Endothelial cell of umbilical vein (primary cell): ENCODE measurements around the gene SUCLG2. TPM values are rescaled to one million over a fixed set of nuclear protein-coding genes. Genes with fewer than 3 reads are reported as not detected.

ENCODE experiments used
- BruUV-seq: library from RNA; stranded (reverse); fragments of 400-500 nt; replicated peaks from 2 replicates; lab custom pipeline; 2021; lab: Mats Ljungman, UMichigan
- CTCF ChIA-PET: fragments of 300-600, 350-600 bp; sonication (Branson Sonifier 250); formaldehyde crosslinking; loops from one replicate; lab custom pipeline; 2021; ENCODE audit warnings: antibody characterized with exemption, inconsistent platforms; lab: Charles Lee
- POLR2A ChIA-PET: fragments of 300-600, 350-600 bp; sonication (Branson Sonifier 250); formaldehyde crosslinking; loops from one replicate; lab custom pipeline; 2021; ENCODE audit warnings: antibody characterized with exemption, inconsistent platforms; lab: Charles Lee
- DNase-seq: peaks from one replicate; pipeline ENCODE4 v3.0.0-alpha.2; 2011; ENCODE audit warnings: low read depth, low spot score
- FAIRE-seq: peaks from 2 replicates; lab custom pipeline; 2011; peaks lifted over from hg19 to GRCh38; lab: Jason Lieb, UNC
- H2AFZ ChIP-seq: 2 replicates; pipeline ENCODE4 v1.6.0; 2012; ENCODE audit warnings: low read depth, low read length, control low read depth, inconsistent platforms
- H3K27ac ChIP-seq: 2 replicates; pipeline ENCODE4 v1.5.1; 2011; ENCODE audit warnings: low read depth, mild to moderate bottlenecking, control low read depth, low read length, moderate library complexity; ENCODE audit not compliant: insufficient read depth
- H3K27me3 ChIP-seq, 2 experiments: 2 replicates each; pipeline versions ENCODE4 v1.6.0 to v1.6.1; 2011; ENCODE audit warnings: low read length in 2 of 2, mixed read lengths in 1 of 2; ENCODE audit not compliant: control insufficient read depth in 2 of 2, insufficient read depth in 2 of 2
- H3K36me3 ChIP-seq, 2 experiments: 2 replicates in 1 of 2; 3 replicates in 1 of 2; pipeline ENCODE4 v1.5.1; 2011; ENCODE audit warnings: low read length in 2 of 2, mild to moderate bottlenecking in 1 of 2, moderate library complexity in 1 of 2; ENCODE audit not compliant: control insufficient read depth in 2 of 2, insufficient read depth in 2 of 2; ENCODE audit errors: extremely low read depth in 1 of 2
- H3K4me1 ChIP-seq: 3 replicates; pipeline ENCODE4 v1.5.1; 2011; ENCODE audit warnings: mild to moderate bottlenecking, low read length; ENCODE audit not compliant: control insufficient read depth, insufficient read depth; ENCODE audit errors: extremely low read depth
- H3K4me2 ChIP-seq: 2 replicates; pipeline ENCODE4 v1.6.1; 2011; ENCODE audit warnings: low read length, control low read depth, mixed read lengths; ENCODE audit not compliant: insufficient read depth
- H3K4me3 ChIP-seq, 3 experiments: fragments of 200-600 bp in 1 of 3; sonication (generic), shearing (Covaris generic) in 1 of 3; replicated peaks in 1 of 3; 2 replicates each; pipeline ENCODE4 v1.5.1; 2011 to 2016; ENCODE audit warnings: control low read depth in 3 of 3, low read length in 3 of 3, mild to moderate bottlenecking in 2 of 3, inconsistent platforms in 1 of 3, low read depth in 1 of 3, moderate library complexity in 1 of 3; ENCODE audit not compliant: insufficient read depth in 1 of 3
- H3K79me2 ChIP-seq: 2 replicates; pipeline ENCODE4 v1.6.0; 2012; ENCODE audit warnings: low read length, inconsistent platforms; ENCODE audit not compliant: control insufficient read depth, insufficient read depth
- H3K9ac ChIP-seq: replicated peaks from 2 replicates; pipeline ENCODE3; 2011; ENCODE audit warnings: low read length, control low read depth; ENCODE audit not compliant: insufficient read depth; ENCODE audit errors: extremely low read depth
- H3K9me1 ChIP-seq: replicated peaks from 3 replicates; pipeline ENCODE4 v1.6.0; 2011; ENCODE audit warnings: mild to moderate bottlenecking, low read length; ENCODE audit not compliant: control insufficient read depth, insufficient read depth; ENCODE audit errors: extremely low read depth
- H3K9me3 ChIP-seq: replicated peaks from 2 replicates; pipeline ENCODE4 v1.5.1; 2012; ENCODE audit warnings: low read length, inconsistent platforms; ENCODE audit not compliant: control insufficient read depth, insufficient read depth
- H4K20me1 ChIP-seq: replicated peaks from 2 replicates; pipeline ENCODE3; 2011; ENCODE audit warnings: mild to moderate bottlenecking, low read length; ENCODE audit not compliant: control insufficient read depth, insufficient read depth; ENCODE audit errors: extremely low read depth
- EZH2 ChIP-seq: IDR thresholded peaks from 2 replicates; pipeline ENCODE4 v1.6.1; 2012; ENCODE audit warnings: borderline replicate concordance, low read depth, mild to moderate bottlenecking, moderate library complexity, low read length, inconsistent platforms; ENCODE audit not compliant: severe bottlenecking
- FOS ChIP-seq: IDR thresholded peaks from 2 replicates; pipeline ENCODE4 v1.6.1; 2011; ENCODE audit warnings: mild to moderate bottlenecking, low read length, moderate library complexity, borderline replicate concordance; ENCODE audit not compliant: insufficient read depth
- GATA2 ChIP-seq: IDR thresholded peaks from 2 replicates; pipeline ENCODE4 v1.7.0; 2011; ENCODE audit warnings: low read depth, mild to moderate bottlenecking, moderate library complexity, mixed read lengths, low read length; ENCODE audit not compliant: insufficient read length, insufficient read depth
- dilution Hi-C: fragments of 300-500 bp; cut with MboI; formaldehyde crosslinking; loops from one replicate; pipeline ENCODE4 v1.15.0; 2019; ENCODE audit warnings: low sequenced_read_pairs; ENCODE audit not compliant: extremely low pct_ligation_motif_present
- intact Hi-C: fragments of 100-400 bp; cut with micrococcal nuclease; formaldehyde crosslinking; loops from one replicate; pipeline ENCODE4 v1.10.0; 2022
- polyA plus RNA-seq, 4 experiments: library from polyadenylated mRNA; depleted of rRNA in 3 of 4; stranded (reverse) in 3 of 4; unstranded in 1 of 4; fragments of >200 nt; gene quantifications; 2 replicates each; pipeline versions ENCODE4 v1.2.1 to v1.2.3, GENCODE V29; 2011 to 2012; ENCODE audit warnings: missing spikeins in 1 of 4
- total RNA-seq: library from RNA; stranded (reverse); gene quantifications from 2 replicates; pipeline ENCODE4 v1.2.3, GENCODE V29; 2021

Gene SUCLG2
- total and polyA plus RNA-seq, 2 donors (not counting 3 experiments of a cell fraction or from before 2014, with no cell fraction given): 8.1 to 38.3 TPM

GRCh38 chr3:67531181-67532101, 123.0 kb downstream of the SUCLG2 start:
- H2AFZ ChIP-seq: no peak overlapping the region
- no peak overlapping the region for H3K9ac ChIP-seq
- POLR2A ChIA-PET: no interaction called here
- dilution Hi-C loops (no loop called here), intact Hi-C loops (loop anchor here (1.0 to 5.0 kb wide), 3 partner anchors 123 to 187 kb away; partner anchors contain the start of gene SUCLG2)
- no peaks in the 10 kb centered on the region for H3K36me3 ChIP-seq
- H4K20me1 ChIP-seq: no peaks in the 10 kb centered on the region
- H3K9me1 ChIP-seq: no peaks in the 10 kb centered on the region
- peak; percentile 11 for TF ChIP-seq GATA2
- TF ChIP-seq EZH2: no peak
- peak overlapping the region; percentile 24 for H3K4me2 ChIP-seq
- CTCF ChIA-PET: interaction anchor here (1.0 to 2.0 kb wide), 3 partner anchors 13 to 147 kb away, joined by 3 to 5 read pairs (median 4); no protein-coding TSS in a partner anchor
- no peaks in the 10 kb centered on the region for H3K27me3 ChIP-seq
- peaks cover 31% of the 10 kb centered on the region for H3K4me1 ChIP-seq
- FAIRE-seq (no peak), DNase-seq (peak; percentile 34)
- H3K79me2 ChIP-seq: peaks cover 4% of the 10 kb centered on the region
- H3K27ac ChIP-seq: no peak overlapping the region
- no peaks in the 10 kb centered on the region for H3K9me3 ChIP-seq
- no peak overlapping the region for H3K4me3 ChIP-seq
- TSS peak; percentile 45 for BruUV-seq

GRCh38 chr3:67529915-67530314, 124.5 kb downstream of the SUCLG2 start:
- peaks cover 31% of the 10 kb centered on the region for H3K4me1 ChIP-seq
- BruUV-seq: no TSS peak
- no peak overlapping the region for H3K27ac ChIP-seq
- no peak overlapping the region for H3K4me2 ChIP-seq
- peaks cover 4% of the 10 kb centered on the region for H3K79me2 ChIP-seq
- H3K4me3 ChIP-seq: no peak overlapping the region
- FAIRE-seq: no peak
- H3K36me3 ChIP-seq: no peaks in the 10 kb centered on the region
- intact Hi-C loops (loop anchor here (2.0 to 5.0 kb wide), 2 partner anchors 148 to 189 kb away; no protein-coding TSS in a partner anchor), dilution Hi-C loops (no loop called here)
- H3K9me3 ChIP-seq: no peaks in the 10 kb centered on the region
- ChIA-PET CTCF (interaction anchor here (0.7 to 1.5 kb wide), 4 partner anchors 11 to 259 kb away, joined by 3 to 5 read pairs (median 3); no protein-coding TSS in a partner anchor), POLR2A (no interaction called here)
- H2AFZ ChIP-seq: no peak overlapping the region
- H3K27me3 ChIP-seq: no peaks in the 10 kb centered on the region
- DNase-seq: no peak
- no peaks in the 10 kb centered on the region for H3K9me1 ChIP-seq
- no peak overlapping the region for H3K9ac ChIP-seq
- no peaks in the 10 kb centered on the region for H4K20me1 ChIP-seq
- TF ChIP-seq FOS: no peak
